Nephron (organoid): ENCODE measurements around the gene VIM.

ENCODE experiments used
- H3K27ac Mint-ChIP-seq, 3 experiments: 2 replicates each; pipeline ENCODE4 v1.8.0; 2020; ENCODE audit warnings: mixed read lengths in 3 of 3, mild to moderate bottlenecking in 2 of 3, moderate library complexity in 1 of 3
- H3K27me3 Mint-ChIP-seq: 2 replicates; pipeline ENCODE4 v1.8.0; 2021; ENCODE audit warnings: low read depth, mild to moderate bottlenecking, moderate library complexity, mixed read lengths
- H3K36me3 Mint-ChIP-seq: 2 replicates; pipeline ENCODE4 v1.8.0; 2020; ENCODE audit warnings: low read depth, mixed read lengths
- H3K4me1 Mint-ChIP-seq: 2 replicates; pipeline ENCODE4 v1.8.0; 2020; ENCODE audit warnings: mixed read lengths
- H3K4me3 Mint-ChIP-seq, 3 experiments: 2 replicates each; pipeline ENCODE4 v1.8.0; 2020; ENCODE audit warnings: mild to moderate bottlenecking in 3 of 3, mixed read lengths in 3 of 3, moderate library complexity in 2 of 3
- H3K9me3 Mint-ChIP-seq: 2 replicates; pipeline ENCODE4 v1.8.0; 2020; ENCODE audit warnings: mixed read lengths
- TF ChIP-seq, protein P1 (sequence below), 3 experiments: fragments of 200-600 bp; sonication (generic); IDR thresholded peaks; one replicate each; pipeline ENCODE4 v1.5.0; 2021; ENCODE audit warnings: antibody characterized with exemption in 3 of 3; ENCODE audit not compliant: unreplicated experiment in 3 of 3

Gene VIM

DNA sequence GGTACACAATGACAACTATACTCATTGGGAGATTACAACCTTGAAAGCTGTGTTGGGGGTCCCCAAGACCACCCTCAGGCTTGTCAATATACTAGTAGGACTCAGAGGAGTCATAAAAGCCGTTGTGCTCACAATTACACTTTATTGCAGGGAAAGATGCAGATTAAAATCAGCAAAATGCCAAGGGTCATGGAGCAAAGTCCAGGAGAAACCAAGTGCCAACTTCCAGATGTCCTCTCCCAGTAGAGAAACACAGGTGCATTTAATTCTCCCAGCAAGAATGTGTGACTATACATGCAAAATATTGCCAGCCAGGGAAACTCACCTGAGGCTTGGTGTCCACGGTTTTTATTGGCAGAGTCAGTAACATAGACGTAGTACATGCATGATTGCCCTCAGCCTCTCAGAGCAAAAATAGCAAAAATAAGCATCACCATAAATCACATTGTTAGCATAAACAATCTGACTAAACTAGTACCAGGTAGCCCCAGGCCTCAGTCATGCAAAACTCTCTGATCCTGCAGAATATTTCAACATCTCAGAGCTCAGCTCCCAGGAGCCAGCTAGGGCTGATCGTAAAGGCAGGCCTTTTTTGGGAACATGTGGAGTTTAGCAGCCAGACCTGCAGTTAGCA, 50.7 kb downstream of the VIM start:
- no peak overlapping the region for H3K27ac Mint-ChIP-seq

DNA sequence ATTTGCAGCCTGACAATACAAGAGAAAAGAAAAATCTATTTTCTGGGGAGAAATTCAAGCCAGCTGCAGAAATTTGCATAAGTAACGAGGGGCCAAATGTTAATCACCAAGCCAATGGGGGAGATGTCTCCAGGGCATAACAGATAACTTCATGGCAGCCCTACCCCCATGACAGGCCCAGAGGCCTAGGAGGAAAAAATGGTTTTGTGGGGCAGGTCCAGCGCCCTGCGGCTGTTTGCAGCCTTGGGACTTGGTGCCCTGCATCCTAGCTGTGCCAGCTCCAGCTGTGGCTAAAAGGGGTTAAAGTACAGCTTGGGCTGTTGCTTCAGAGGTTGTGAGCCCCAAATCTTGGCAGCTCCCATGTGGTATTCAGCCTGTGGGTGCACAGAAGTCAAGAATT, 54.3 kb downstream of the VIM start:
- Mint-ChIP-seq H3K4me1 (peaks cover 5% of the 10 kb centered on the region), H3K4me3 (no peak overlapping the region), H3K27me3 (peaks cover 13% of the 10 kb centered on the region), H3K9me3 (peaks cover 35% of the 10 kb centered on the region), H3K36me3 (peaks cover 9% of the 10 kb centered on the region), H3K27ac (no peak overlapping the region)
- TF ChIP-seq, protein P1, sequence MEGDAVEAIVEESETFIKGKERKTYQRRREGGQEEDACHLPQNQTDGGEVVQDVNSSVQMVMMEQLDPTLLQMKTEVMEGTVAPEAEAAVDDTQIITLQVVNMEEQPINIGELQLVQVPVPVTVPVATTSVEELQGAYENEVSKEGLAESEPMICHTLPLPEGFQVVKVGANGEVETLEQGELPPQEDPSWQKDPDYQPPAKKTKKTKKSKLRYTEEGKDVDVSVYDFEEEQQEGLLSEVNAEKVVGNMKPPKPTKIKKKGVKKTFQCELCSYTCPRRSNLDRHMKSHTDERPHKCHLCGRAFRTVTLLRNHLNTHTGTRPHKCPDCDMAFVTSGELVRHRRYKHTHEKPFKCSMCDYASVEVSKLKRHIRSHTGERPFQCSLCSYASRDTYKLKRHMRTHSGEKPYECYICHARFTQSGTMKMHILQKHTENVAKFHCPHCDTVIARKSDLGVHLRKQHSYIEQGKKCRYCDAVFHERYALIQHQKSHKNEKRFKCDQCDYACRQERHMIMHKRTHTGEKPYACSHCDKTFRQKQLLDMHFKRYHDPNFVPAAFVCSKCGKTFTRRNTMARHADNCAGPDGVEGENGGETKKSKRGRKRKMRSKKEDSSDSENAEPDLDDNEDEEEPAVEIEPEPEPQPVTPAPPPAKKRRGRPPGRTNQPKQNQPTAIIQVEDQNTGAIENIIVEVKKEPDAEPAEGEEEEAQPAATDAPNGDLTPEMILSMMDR (IDR thresholded peaks at IDR 0.05; ENCODE audit: unreplicated experiment in 3 of 3), result no peak

More for the DNA sequence above, 50.7 kb downstream of the VIM start:
- H3K4me3 Mint-ChIP-seq, result no peak overlapping the region
- peaks cover 9% of the 10 kb centered on the region for H3K36me3 Mint-ChIP-seq
- TF ChIP-seq, protein P1 (IDR thresholded peaks at IDR 0.05; ENCODE audit: unreplicated experiment in 3 of 3), result no peak
- no peaks in the 10 kb centered on the region for H3K27me3 Mint-ChIP-seq
- H3K4me1 Mint-ChIP-seq, result peaks cover 5% of the 10 kb centered on the region
- peaks cover 43% of the 10 kb centered on the region for H3K9me3 Mint-ChIP-seq

DNA sequence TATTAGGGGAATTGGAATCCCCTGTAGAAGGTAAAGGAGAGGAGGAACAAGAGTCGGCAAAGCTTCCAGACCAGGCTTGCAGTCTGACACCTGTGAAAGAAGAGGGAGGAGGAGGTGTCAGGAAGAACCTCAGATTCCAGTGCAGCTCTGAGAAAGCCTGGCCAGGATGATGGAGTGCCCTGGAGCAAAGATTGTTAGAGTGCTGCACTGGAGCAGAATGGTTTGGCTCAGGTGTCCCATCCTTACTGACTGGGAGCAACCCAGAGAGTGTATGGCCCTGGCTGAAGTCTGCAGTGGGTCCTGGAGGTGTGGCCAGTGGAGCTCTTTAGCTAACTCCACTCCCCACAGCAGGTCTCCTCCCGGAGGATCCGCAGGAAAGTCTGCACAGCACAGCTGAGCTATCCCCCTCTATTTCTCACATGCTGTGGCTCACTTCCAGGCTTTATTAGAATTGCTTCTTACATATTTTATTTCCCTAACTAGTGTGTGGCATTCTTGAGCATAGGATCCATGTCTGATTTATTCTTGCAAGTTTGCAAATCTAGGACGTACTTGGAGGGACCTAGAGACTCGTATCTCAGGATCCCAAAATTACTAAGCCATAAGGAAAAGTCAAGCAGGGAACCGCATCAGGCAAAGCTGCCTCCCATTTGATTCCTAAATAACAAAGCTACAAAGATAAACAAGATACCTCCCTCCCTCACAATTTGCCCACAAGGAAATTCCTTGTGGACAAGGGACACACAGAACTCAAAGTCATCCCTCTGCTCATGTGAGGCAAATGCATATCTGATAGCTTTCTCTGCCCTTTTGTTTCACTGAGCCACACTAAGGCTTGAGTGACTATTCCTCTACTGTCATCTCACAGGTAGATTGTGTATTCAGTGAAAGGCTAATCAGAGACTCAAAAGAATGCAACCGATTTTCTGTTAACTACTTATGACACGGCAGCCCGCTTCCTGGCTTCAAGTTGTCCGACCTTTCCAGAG, 58.8 kb downstream of the VIM start:
- Mint-ChIP-seq H3K27me3 (peaks cover 20% of the 10 kb centered on the region), H3K36me3 (peaks cover 3% of the 10 kb centered on the region), H3K9me3 (peaks cover 12% of the 10 kb centered on the region), H3K4me1 (no peaks in the 10 kb centered on the region), H3K27ac (no peak overlapping the region), H3K4me3 (no peak overlapping the region)
- TF ChIP-seq, protein P1 (IDR thresholded peaks at IDR 0.05; ENCODE audit: unreplicated experiment in 3 of 3), result no peak
